ENCODE measurements around the gene ABCC10.

DNA sequence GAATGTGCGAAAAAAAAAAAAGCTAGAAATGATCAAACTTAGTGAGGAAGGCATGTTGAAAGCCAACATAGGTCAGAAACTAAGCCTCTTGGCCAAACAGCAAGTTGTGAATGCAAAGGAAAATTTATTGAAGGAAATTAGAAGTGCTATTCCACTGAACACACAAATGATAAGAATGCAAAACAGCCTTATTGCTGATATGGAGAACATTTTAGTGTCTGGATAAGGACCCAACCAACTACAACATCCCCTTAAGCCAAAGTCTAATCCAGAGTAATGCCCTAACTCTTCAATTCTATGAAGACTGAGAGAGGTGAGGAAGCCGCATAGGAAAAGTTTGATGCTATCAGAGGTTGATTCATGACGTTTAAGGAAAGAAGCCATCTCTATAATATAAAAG, 5.5 kb upstream of the ABCC10 start:
- TF ChIP-seq POLR2A (IDR thresholded peaks at IDR 0.05; ENCODE audit: low read depth, low read length) (no peak), TAF1 (IDR thresholded peaks at IDR 0.05; ENCODE audit: borderline replicate concordance, low read depth, low read length) (no peak)

Data from GM12892 (cell line).